GM21367 (cell line): ENCODE results near the gene URGCP.

Experiments
- ATAC-seq: cut with Tn5 transposase; IDR thresholded peaks from one replicate; pipeline ENCODE4 v1.9.1; 2021; ENCODE audit not compliant: unreplicated experiment

Gene URGCP

DNA sequence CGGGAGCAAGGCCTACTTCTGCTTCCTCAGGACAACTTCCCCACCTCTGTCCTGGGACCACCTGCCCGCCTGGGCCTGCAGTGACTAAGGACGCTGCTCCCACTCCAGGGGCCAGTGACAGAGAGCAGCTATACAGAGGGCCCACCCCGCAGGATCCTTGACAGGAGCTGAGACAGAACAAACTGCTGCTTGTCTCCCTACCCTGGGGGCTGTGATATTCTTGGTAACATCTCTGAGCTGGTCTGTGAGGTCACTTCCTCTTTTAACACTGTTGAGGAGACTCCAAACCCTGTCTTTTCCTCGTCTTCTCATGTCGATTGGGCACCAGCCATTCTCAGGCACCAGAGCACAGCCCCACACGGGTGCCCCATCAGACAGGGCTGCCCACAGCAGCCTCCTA is 30.2 kb downstream of the URGCP start:
- no peak for ATAC-seq

DNA sequence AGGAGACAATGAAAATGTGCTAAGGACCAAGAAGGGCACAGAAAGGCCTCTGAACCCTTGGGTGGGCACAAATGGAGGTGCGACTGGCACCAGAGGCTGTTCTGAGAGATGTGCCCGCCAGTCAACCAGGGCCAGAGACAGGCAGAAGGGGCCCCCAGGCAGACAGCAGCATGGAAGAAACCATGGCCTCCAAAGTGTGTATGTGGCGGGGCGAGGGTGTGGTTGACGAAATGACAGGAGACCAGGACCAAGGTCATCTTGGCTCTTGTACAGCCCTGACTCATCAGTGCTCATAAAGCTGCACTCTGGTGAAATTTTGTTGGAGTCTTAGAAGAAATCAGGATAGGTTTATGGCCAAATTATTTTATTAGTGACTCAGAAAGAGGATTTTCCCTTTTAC is 33.1 kb downstream of the URGCP start:
- no peak for ATAC-seq

- no peak for ATAC-seq
Measured at GRCh38 chr7:43872406-43873110, 33.8 kb downstream of the URGCP start.

GRCh38 chr7:43871064-43871463 is 35.3 kb downstream of the URGCP start:
- no peak for ATAC-seq

DNA sequence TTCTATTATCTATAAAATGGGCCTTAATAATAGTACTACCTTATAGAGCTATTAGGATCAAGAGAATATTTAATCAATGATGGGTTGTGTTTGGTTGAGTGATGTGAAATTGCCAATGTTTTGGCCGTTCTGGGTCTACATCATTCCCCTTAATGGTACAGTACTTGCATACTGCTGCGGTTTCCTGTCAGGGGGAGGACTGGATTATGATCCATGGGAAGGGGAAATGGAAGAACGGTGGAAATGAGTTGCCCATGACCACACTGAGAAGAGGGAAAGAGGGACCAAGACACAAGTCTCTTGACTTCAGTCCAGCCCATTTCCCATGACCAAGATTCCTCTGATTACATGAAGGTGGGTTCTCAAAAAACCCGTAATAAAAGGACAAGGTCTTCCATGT is 36.1 kb downstream of the URGCP start:
- ATAC-seq, result no peak

GRCh38 chr7:43869867-43870240 is 36.5 kb downstream of the URGCP start:
- ATAC-seq, result no peak

GRCh38 chr7:43869006-43869866 is 37.2 kb downstream of the URGCP start, which contains the start of gene MRPS24:
Gene MRPS24 (minus strand): TSS chr7:43869517. CDS start chr7:43869495, 22 bp downstream.
- ATAC-seq, result peak; percentile 86

GRCh38 chr7:43868681-43869005 is 37.8 kb downstream of the URGCP start:
- no peak for ATAC-seq

GRCh38 chr7:43868181-43868580 is 38.2 kb downstream of the URGCP start:
- no peak for ATAC-seq

- no peak for ATAC-seq
Measured at GRCh38 chr7:43865277-43865676, 41.1 kb downstream of the URGCP start.

DNA sequence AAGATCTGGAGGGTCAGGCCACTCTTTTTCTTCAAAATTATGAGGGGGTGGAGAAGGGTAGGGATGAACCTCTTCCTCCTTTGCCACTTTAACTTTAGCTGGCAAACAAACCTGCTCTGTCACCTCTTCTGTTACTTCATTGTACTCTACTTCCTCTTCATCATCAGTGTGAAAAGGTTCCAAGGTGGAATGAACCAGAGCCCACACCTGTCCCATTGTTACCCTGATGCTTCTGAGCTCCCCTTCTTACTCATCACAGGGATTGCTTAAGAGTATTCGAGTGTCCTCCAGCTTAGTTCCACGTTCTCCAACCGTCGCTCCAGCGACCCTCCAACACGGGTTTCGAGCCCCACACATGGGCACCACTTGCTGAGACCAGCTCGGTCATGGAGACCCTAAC is 42.3 kb downstream of the URGCP start:
- no peak for ATAC-seq

- ATAC-seq, result no peak
Measured at GRCh38 chr7:43856996-43857395, 49.4 kb downstream of the URGCP start.

GRCh38 chr7:43856316-43856715 is 50.1 kb downstream of the URGCP start:
- ATAC-seq, result no peak

- ATAC-seq, result no peak
Measured at GRCh38 chr7:43855176-43855575, 51.2 kb downstream of the URGCP start.

DNA sequence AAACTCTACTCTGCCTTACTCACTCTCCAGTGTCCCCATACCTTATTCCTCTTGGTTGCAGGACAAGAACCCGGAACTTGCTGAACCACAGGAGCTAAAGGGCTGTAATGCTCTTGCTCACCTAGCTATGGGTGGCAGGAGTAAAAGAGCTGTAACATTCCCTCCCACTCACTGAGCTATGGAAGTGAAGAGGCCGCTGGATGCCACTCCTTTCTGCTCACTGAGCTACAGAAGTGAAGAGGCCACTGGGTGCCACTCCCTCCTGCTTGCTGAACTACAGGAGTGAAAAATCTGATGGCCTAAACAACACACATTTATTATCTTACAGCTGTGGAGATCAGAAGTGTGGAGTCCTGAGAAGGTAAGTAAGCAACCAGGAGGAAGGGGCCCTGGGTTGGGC is 54.6 kb downstream of the URGCP start:
- no peak for ATAC-seq

DNA sequence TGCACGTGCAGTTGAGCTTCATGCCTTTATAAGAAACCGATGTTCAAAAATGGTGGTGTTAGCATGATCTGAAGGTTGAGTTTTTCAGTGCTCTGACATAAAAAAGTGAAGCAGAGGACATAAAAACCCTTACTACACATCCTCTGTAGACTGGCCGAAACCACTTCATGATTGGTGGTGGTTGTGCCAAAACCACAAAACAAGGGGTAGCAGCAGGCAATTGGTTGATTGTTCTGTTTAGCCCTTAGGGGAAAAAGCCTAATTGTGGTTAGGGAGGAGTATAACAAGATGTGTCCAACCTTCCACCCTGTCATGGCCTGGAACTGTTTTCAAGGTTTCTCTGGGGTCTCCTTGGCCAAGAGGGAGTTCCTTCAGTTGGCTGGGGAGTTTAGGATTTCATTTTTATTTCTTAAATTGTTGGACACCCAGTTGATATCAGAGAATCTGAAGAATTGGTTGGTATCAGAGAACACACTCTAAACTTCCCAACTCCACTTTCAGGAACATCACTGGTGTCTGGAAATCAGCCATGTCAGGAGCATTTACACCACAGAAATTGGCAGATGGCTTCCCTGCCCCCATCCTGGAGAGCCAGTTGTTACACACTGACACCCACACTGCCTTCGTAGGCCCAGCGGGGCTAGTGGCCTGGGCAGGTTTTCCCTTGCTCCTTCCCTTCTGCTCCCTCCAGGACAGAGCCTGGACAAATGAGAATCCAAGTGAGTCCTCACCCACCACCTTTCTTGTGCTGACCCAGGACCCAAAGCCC is 55.9 kb downstream of the URGCP start:
- no peak for ATAC-seq

DNA sequence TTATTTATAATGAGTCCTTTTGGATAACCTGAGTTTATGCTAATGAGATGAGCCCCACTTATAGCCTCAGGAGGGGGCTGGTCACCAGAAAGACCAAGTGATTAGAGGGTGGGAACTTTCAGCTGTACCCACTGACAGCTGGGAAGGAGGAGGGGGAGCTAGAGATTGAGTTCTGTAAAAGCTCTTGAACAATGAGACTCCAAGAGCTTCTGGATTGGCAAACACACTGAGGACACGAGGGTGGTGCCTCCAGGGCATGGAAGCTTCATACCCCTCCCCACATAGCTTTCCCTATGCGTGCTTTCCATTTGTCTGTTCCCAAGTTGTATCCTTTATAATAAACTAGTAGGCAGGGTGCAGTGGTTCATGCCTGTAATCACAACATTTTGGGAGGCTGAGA is 57.3 kb downstream of the URGCP start:
- no peak for ATAC-seq

GRCh38 chr7:43847496-43847895 is 58.9 kb downstream of the URGCP start:
- ATAC-seq, result no peak

GRCh38 chr7:43844662-43845061 is 61.7 kb downstream of the URGCP start:
- ATAC-seq, result no peak

DNA sequence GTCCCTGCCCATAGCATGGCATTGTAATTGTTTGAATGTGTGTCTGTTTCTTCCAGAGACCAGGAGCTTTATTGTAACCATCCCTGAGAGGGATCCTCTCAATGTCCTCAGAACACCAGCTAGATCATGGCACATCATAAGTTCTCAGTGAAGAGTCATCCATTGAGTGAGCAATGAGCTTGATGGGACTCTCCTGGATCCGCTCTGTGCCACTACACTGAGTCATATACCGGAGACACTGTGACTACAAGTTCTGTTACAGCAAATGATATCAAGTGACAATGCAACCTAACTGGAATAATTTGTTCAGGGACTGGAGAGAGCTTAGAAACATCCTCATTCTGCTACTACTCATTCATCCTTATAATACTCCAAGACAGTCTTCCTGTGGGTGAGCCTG is 62.1 kb downstream of the URGCP start:
- no peak for ATAC-seq

GRCh38 chr7:43843296-43843695 is 63.1 kb downstream of the URGCP start:
- no peak for ATAC-seq

DNA sequence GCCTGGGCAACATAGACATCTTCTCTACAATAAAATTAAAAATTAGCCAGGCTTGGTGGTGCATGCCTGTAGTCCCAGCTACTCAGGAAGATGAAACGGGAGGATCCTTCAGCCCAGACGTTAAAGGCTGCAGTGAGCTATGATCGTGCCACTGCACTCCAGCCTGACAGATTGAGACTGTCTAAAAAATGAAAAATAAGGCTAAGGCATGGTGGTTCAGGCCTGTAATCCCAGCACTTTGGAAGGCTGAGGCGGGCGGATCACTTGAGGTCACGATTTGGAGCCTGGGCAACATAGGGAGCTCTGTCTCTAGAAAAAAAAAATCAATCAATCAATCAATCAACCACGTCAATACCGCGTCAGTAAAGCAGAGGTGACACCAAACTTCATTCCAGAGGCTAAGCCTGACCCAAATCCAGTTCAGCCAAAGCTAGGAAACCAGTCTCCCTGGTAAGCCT is 68.2 kb downstream of the URGCP start:
- ATAC-seq, result no peak
